HG02970 (cell line): ENCODE data around the gene RBM33.
A peak's percentile ranks its signal among the peaks of the same experiment; 100 is the strongest.
"Not testable (repeated sequence)": the region's sequence is repeated elsewhere in the genome, so short reads cannot be mapped to it uniquely, and the experiment has no call there.

Experiments
- ATAC-seq: cut with Tn5 transposase; IDR thresholded peaks from one replicate; pipeline ENCODE4 v1.9.1; 2021; ENCODE audit warnings: mild to moderate bottlenecking, moderate library complexity, moderate number of reproducible peaks; ENCODE audit not compliant: unreplicated experiment, low FRiP score

RBM33 gene

DNA sequence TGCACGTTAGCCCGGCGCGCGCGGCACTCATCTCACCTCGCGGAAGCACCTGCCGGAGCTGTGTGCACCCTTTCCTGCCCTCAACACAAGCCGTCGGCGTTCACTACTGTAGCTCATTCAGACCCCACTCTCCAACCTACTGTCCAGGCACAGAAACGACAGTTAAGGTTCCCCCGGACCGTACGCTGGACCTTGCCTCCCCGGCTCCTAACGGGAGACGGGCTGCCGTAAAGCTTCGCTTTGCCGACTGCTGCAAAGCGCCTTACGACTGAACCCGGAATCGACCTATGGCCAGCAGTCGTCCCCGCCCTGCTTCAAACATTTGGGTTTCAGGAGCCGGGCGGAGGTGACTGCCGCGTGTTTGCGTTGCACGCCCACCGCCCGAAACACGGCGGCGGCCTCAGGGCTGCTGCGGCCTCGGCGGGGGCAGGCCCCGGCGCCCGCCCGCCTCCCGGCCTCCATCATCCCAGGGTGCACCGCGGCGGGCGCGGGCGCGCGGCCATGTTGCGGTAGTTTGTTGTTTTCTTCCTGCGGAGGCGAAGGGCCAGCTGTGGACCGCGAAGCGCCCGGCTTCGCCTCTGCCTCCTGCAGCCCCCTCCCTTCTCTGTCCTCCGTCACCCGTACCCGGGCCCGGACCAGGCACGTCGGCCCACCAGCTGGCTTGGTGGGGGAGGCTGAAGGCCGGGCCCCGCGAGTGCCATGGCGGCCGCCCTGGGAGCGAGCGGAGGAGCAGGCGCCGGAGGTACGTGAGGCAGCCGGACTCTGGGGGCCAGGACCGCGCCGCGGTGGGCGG, at the start of gene RBM33:
RBM33 (plus strand) TSS at position 484 of the 793 bp plus-strand sequence; CDS start at position 700, 216 bp downstream.
- ATAC-seq = peak; percentile 82

GRCh38 chr7:155594961-155595366, 49.5 kb upstream of the RBM33 start:
- ATAC-seq = no peak

- ATAC-seq = no peak
Observed at GRCh38 chr7:155597753-155598140, 46.7 kb upstream of the RBM33 start.

- ATAC-seq = no peak
Observed at GRCh38 chr7:155598810-155599210, 45.7 kb upstream of the RBM33 start.

DNA sequence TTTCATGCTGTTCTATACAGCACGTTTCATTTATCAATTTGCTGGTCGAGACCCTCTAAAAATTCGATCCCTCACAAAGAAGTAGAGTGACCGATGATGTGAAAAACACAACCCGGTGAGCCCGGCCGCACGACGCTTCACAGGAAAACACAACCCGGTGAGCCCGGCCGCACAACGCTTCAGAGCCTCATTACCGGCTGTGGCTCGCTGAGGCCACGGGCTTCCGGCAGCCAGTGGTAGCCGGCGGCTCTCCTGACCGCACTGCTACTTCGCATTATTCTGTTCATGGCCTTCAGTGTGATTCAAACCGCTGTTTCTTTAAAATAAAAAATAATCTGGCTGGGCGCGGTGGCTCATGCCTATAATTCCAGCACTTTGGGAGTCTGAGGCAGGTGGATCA, 42.3 kb upstream of the RBM33 start:
- no peak for ATAC-seq

DNA sequence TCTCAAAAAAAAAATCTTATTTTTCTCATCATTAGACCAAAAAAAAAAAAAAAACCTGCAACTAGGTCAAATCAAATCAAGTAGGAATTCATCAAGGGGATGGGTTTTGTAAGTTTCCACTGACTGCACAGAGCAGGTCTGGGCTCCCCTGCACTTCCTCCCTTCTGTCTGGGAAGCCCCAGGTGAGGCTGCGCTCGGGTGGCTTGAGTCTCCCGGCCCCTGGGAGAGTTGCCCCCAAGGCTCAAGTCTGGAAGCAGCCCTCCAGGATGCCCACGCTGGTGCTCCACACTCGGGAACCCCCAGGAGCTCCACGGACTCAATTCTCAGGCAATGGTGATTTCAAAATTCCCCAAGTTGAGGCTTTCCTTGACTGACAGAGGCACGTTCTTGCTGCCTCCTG, 41.7 kb upstream of the RBM33 start:
- ATAC-seq = no peak

DNA sequence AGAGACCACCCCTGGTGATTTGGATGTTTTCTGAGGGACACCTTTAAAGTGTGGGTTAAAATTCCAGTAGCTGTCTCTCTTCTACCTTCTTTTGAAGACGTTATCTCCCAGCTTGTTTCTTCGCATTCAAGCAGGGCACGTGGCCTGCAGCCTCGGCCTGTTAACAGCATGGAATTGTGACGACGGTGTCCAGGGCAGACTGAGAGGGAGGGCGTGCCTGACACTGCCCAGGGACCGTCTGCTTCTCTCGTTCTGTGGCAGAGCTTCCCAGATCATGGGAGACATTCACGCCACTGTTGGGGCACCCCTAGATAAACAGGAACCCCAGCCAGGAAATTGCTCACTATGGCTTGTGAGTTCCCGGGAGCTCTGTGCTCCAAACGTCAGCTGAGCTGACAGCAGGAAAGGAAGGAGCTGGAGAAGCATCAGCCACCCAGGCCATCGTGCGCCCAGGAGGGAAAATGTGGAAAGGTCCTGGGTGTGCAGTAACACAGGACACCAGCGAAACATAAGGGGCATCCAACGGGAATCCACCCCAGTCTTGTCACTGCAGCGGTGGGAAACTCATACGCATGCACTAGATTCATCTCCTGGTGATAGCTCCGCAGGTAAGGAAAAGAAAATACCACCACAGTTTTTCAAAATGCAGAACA, 41.1 kb upstream of the RBM33 start:
- no peak for ATAC-seq

- ATAC-seq = no peak
Observed at GRCh38 chr7:155603858-155604503, 40.5 kb upstream of the RBM33 start.

- ATAC-seq = no peak
Observed at GRCh38 chr7:155604504-155604997, 39.9 kb upstream of the RBM33 start.

DNA sequence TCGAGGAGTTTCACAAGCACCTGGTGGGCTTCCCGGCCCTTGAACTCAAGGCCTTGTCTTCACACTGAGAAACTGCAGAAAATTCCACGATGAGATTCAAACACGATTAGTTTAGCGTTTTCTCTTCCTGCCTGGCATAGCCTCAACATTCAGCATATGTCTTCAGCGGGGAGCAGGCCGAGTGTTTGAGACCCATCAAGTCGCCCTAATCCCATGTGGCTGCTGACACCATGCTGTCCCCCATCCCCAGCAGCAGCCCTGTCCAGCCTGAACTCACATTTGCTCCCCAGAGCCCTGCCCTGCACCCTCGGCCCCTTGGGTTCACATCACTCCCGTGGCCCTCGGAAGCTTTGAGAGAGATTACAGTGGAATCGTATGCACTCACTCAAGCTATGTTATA, 35.3 kb upstream of the RBM33 start:
- ATAC-seq = no peak

GRCh38 chr7:155610633-155611193, 33.7 kb upstream of the RBM33 start:
- ATAC-seq = no peak

GRCh38 chr7:155611808-155612447, 32.5 kb upstream of the RBM33 start:
- ATAC-seq = no peak

GRCh38 chr7:155612658-155613057, 31.8 kb upstream of the RBM33 start:
- ATAC-seq = no peak

GRCh38 chr7:155615085-155615484, 29.4 kb upstream of the RBM33 start:
- ATAC-seq = not testable (repeated sequence)

DNA sequence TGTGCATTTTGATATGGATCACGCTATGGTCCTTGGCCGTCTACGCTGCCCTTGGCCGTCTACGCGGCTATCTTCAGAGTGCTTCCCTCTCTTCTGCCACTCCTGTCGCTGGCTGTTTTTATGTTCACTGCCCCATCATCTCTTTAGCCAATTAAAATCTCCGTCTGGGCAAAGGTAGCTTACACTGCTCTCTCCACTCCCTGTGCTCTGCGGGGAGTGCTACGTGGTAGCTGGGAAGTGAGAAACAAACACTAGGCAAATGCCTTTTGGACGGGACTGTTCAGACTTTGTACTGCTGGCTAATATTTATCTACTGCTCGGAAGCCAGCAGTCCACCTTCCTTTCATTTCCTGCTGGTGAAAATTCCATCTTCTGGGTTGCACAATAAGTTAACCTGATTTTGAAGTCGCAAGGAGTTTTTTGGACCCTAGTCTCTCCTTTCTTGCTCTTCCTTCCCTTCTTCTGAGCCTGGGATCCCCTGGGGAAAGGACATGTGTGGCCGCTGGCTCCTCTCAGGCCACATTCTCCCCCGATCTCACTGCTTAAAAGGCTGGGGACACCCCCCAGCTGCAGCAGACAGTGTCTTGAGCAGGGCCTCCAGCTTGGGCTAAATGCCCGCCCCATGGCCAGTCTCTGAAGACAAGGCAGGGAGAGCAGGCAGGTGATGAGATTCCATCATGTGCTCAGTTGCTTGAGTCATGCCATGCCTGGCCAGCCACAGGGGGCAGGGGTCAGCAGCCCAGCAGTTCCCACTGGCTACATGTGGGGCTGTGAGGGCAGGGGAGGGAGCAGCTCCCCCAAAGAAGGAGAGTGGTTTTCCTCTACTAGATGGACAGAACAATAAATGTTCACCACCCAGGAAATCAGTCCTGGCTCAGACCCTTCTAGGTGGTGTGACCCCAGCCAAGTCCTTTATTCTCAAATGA, 25.5 kb upstream of the RBM33 start:
- no peak for ATAC-seq

- no peak for ATAC-seq
Observed at GRCh38 chr7:155619634-155620271, 24.7 kb upstream of the RBM33 start.

GRCh38 chr7:155620497-155620896, 24.0 kb upstream of the RBM33 start:
- ATAC-seq = no peak

- ATAC-seq = no peak
Observed at GRCh38 chr7:155621418-155621980, 23.0 kb upstream of the RBM33 start.

- no peak for ATAC-seq
Observed at GRCh38 chr7:155624412-155624811, 20.0 kb upstream of the RBM33 start.
